Astrocyte of the spinal cord (primary cell): ENCODE measurements around the gene CACNA1D.

Source experiments
- DNase-seq: peaks from one replicate; pipeline ENCODE4 v3.0.0; 2011; ENCODE audit warnings: low read depth, low spot score
- H3K4me3 ChIP-seq: 2 replicates; pipeline ENCODE4 v1.5.1; 2011; ENCODE audit warnings: low read depth, mild to moderate bottlenecking, low read length, moderate library complexity
- in situ Hi-C: cut with HindIII; loops from 2 replicates; pipeline ENCODE4 v1.10.0; 2017; ENCODE audit warnings: low sequenced_read_pairs
- TF ChIP-seq, protein P1 (sequence below): IDR thresholded peaks from 2 replicates; pipeline ENCODE4 v1.5.1; 2012; ENCODE audit warnings: low read depth, mild to moderate bottlenecking, low read length, inconsistent platforms

The CACNA1D gene

GRCh38 chr3:53618936-53619335 lies 124.5 kb downstream of the CACNA1D start:
- in situ Hi-C loops: no loop called here
- H3K4me3 ChIP-seq: no peak overlapping the region
- TF ChIP-seq, protein P1, sequence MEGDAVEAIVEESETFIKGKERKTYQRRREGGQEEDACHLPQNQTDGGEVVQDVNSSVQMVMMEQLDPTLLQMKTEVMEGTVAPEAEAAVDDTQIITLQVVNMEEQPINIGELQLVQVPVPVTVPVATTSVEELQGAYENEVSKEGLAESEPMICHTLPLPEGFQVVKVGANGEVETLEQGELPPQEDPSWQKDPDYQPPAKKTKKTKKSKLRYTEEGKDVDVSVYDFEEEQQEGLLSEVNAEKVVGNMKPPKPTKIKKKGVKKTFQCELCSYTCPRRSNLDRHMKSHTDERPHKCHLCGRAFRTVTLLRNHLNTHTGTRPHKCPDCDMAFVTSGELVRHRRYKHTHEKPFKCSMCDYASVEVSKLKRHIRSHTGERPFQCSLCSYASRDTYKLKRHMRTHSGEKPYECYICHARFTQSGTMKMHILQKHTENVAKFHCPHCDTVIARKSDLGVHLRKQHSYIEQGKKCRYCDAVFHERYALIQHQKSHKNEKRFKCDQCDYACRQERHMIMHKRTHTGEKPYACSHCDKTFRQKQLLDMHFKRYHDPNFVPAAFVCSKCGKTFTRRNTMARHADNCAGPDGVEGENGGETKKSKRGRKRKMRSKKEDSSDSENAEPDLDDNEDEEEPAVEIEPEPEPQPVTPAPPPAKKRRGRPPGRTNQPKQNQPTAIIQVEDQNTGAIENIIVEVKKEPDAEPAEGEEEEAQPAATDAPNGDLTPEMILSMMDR: no peak
- DNase-seq: no peak

- DNase-seq: no peak
- no peak overlapping the region for H3K4me3 ChIP-seq
- TF ChIP-seq, protein P1: no peak
- in situ Hi-C loops: no loop called here
Observed at GRCh38 chr3:53624061-53624857, 129.8 kb downstream of the CACNA1D start.

DNA sequence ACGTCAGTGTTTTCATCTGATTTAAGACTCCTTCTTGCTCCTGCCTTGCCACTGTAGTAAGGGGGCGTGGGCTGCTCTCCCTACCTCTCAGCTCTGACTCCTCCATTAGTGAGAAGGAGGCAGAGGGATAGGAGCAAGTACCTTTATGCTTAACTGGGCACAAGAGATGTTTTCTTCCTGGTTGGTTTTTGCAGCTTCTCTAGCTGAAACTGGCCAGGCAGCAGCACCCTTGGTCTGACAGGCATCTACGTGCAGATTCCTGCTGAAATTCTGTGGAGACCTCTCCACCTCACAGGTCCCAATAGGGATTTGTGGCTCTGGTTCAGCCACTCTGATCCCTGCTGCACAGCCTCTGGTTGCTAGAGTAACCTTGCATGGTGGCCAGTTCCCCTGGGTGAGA lies 132.5 kb downstream of the CACNA1D start:
- in situ Hi-C loops: no loop called here
- TF ChIP-seq, protein P1: no peak
- no peak overlapping the region for H3K4me3 ChIP-seq
- DNase-seq: no peak

DNA sequence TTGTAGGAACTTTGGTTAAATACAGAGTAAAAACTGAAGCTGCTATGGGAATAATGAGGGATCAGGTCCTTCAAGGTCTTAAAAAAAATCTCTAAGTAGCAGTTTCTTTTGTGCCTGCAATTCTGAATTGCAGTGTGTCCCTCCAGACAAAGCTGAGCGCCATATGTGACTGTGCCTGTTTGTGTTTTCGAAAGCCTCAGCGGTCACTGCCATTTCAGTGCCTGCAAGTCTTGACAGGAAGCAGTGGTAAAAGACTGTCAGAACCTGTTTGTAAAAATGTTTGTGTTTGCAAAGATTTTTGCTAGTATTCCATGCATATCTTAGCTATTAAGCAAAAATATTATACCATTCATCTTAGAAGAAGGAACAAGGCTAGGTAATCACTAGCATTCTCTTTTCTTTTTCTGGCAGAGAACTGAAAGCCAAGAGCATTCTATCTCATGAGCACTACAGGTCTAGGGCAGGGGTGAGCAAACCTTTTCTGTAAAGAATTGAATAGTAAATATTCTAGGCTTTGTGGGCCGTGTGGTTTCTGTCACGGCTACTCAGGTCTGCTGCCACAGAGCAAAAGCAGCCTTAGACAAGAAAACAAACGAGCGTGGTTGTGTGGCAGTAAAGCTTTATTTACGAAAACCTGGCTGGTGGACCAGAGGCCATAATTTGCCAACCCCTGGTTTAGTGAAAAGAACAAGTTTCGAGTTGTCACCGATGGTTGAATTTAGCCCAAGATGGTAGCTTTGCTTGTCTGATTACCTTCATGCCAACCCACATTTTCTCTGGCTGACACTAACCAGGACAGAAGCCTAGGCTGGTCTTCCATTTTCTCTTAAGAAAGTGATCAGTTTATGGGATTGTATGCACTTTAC lies 134.4 kb downstream of the CACNA1D start:
- DNase-seq: no peak
- in situ Hi-C loops: no loop called here
- H3K4me3 ChIP-seq: no peak overlapping the region
- TF ChIP-seq, protein P1: no peak

GRCh38 chr3:53629402-53629723 lies 135.0 kb downstream of the CACNA1D start:
- in situ Hi-C loops: no loop called here
- no peak for DNase-seq
- TF ChIP-seq, protein P1: no peak
- H3K4me3 ChIP-seq: no peak overlapping the region

DNA sequence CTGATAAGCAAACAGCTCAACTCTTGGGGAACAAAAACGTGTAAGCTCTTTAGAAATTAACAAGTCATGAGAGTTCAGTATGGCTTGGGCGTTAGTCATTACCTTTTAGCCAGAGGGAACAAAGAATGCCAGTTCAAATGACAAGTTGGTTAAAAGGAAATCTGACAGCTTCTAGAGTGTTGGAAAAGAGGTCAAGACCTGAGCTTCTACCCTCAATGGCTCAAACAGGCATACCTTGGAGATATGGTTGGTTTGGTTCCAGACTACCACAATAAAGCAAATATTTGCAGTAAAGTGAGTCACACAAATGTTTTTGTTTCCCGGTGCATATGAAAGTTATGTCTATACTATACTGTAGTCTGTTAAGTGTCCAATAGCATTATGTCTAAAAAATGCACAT lies 136.1 kb downstream of the CACNA1D start:
- DNase-seq: no peak
- TF ChIP-seq, protein P1: no peak
- in situ Hi-C loops: no loop called here
- H3K4me3 ChIP-seq: no peak overlapping the region
